NCI-H526 (cell line): ENCODE data around the gene ROBO2.

Source experiments
- DNase-seq, 2 experiments: peaks; one replicate each; lab custom pipeline; 2025; lab: John Stamatoyannopoulos, UW

ROBO2 gene

GRCh38 chr3:77052733-77053670 lies 13.1 kb downstream of the ROBO2 start:
- no peak for DNase-seq

DNA sequence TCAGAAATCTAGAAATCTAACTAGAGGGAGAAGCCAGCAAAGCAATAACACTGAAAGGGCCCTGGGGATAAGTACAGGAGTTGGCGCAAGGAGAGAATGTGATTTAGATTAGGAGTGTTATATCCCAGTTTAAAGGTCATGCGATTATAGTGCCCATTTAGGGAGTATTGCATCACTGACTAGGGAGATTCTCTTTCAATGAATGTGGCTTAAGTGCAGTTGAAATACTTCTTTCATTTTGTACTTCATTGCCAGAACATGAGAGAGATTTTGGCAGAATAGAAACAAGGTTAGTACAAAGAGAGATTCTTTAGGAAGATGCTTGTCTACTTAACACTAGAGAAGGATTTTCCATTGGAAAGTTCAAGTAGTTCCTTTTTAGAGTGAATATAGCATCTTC lies 13.9 kb downstream of the ROBO2 start:
- DNase-seq, result no peak

GRCh38 chr3:77055841-77056341 lies 16.0 kb downstream of the ROBO2 start:
- no peak for DNase-seq

GRCh38 chr3:77059354-77059753 lies 19.5 kb downstream of the ROBO2 start:
- no peak for DNase-seq

- no peak for DNase-seq
These were observed 23.5 kb downstream of the ROBO2 start for GRCh38 chr3:77063423-77063822.

GRCh38 chr3:77065750-77066149 lies 25.9 kb downstream of the ROBO2 start:
- DNase-seq, result no peak

- no peak for DNase-seq
These were observed 26.9 kb downstream of the ROBO2 start for GRCh38 chr3:77066829-77067228.

DNA sequence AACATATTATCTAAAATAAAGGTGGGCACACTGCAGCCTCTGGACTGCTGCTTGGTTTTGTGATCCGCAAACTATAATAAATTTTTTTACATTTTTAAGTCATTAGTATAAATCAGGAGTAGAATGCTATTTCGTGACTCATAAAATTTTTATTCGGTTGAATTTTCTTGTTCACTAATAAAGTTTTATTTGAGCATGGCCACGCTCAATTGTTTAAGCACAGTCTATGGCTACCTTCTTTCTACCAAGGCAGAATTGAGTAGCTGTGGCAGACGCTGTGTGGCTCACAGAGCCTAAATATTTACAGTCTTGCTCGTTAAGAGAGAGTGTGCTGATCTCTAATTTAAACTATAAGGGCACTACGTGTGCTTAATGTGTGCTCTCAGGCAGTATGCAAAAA lies 28.9 kb downstream of the ROBO2 start:
- no peak for DNase-seq

GRCh38 chr3:77071364-77071763 lies 31.5 kb downstream of the ROBO2 start:
- DNase-seq, result no peak

- DNase-seq, result no peak
These were observed 31.9 kb downstream of the ROBO2 start for GRCh38 chr3:77071809-77072208.

- DNase-seq, result no peak
These were observed 32.3 kb downstream of the ROBO2 start for GRCh38 chr3:77072232-77072631.

GRCh38 chr3:77078279-77078678 lies 38.4 kb downstream of the ROBO2 start:
- DNase-seq, result no peak

- no peak for DNase-seq
These were observed 40.2 kb downstream of the ROBO2 start for GRCh38 chr3:77079988-77080610.

- DNase-seq, result no peak
These were observed 41.4 kb downstream of the ROBO2 start for GRCh38 chr3:77081240-77081661.

DNA sequence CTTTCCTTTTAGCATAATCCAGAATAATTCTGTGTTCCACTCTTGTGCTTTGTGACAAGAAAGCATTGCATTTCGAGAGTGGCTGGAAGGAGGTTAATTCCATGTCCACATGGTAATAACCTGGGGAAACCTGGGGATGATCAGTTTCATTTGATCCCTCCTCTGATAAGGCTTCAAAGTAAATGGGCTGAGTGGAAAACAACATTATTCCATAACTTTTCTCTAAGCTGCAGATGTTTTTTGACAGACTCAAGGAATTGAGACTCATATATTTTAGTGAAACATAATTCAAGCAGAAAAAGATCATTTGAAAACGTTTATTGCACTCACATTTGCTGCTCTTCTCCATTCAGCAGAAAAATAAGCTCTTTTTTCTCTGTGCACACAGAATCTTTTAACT lies 44.6 kb downstream of the ROBO2 start:
- no peak for DNase-seq

- no peak for DNase-seq
These were observed 46.5 kb downstream of the ROBO2 start for GRCh38 chr3:77086408-77086807.

GRCh38 chr3:77091809-77092208 lies 51.9 kb downstream of the ROBO2 start:
- DNase-seq, result no peak

DNA sequence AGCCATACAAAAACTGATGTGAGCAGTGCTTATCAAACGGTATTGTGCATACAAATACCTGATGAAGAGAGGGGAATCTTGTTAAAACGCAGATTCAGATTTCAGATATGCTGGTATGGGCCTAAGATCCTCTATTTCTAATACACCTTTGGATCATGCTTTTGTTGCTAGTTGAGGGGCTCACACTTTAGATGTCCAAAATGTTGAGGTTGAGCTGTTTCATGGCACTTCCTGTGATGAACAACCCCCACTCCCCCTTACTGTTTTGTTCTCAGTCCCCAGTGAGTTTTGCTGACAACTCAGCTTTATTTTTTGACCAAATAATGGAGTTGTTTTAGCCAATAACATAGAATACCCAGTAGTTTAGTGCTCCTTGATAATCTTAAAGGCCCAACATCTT lies 53.2 kb downstream of the ROBO2 start:
- no peak for DNase-seq

GRCh38 chr3:77096145-77096544 lies 56.2 kb downstream of the ROBO2 start:
- DNase-seq, result no peak

DNA sequence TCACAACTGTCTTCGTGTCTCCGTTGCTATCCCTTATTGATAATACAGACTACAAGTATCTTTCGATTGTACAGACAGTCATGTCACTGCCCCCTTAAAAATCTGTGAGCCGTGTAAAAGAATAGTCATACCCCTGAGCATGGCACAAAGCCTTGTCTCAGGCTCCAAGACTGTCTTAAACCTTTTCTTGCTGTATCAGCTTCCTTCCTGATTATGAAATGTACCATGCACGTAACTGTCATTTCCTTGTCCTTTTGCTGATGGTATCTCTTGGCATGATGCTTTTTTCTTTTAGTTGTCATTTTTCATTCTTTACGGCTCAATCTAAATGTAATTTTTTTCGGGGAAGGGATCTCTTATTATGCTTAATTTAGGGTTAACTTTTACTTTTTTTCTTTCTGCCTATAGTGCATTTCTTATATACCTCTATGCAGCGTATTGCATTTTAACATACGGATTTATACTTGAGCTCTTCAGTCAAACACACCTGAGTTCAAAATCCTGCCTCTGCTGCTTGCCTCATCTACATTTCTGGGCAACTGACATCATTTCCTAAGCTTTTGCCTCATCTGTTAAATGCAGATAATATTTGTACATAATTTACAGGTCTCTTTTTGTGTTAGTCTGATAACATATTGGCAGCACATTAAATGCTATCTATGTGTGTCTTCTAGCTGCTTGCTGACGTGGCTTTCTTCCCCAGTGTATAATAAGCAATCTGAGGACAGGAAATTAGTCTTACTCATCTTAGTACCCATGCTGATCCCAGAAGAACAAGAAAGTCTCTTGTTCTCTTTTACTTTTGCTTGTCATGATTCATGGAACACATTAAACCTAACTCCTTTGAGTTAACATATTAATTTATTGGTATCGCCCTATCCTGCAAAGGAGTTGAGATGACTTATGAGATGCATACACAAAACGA lies 57.3 kb downstream of the ROBO2 start:
- no peak for DNase-seq

DNA sequence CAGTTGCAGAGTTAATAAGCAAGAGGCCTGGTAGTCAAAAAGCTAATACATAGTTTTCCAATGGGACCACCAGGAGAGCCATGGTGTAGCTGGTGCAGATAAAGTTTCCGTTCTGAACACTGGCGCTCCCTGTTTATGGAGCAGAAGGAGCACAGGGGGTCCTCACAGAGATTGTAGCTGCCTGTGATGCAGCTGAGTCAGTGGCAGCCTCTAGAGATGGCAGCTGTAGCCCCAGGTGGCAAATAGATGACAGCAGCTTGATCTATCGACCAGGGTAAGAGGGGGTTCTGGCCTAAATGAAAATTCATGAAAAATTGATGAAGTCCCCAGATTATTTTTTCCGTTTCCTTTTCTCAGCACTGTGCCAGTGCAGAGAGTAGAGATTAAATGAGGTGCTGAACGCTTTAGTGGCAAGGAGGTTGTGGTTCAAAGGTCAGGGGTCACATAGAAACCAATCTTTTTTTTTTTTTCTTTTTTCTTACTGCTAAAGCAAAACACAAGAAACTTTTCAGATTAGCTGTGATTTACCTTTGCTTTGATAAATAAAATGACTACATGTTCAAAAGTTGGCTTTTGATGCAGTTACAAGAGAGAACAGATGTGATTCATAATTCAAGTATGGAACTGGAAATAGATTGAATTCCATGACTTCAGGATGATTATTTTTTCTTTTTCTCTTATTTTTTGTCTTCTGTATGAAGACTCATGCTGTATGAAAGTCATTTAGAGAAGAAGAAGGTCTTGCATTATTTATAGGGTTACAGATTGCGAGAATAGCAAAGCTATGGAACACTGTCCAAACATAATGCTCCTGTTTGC lies 63.3 kb downstream of the ROBO2 start:
- DNase-seq, result no peak
